Keratinocyte (primary cell): ENCODE results near the gene INPP5K.

Experiments
- CTCF ChIP-seq, 3 experiments: IDR thresholded peaks in 1 of 3; conservative IDR thresholded peaks in 1 of 3; optimal IDR thresholded peaks in 1 of 3; 2 replicates in 2 of 3; 3 replicates in 1 of 3; pipeline versions ENCODE3 to v1.5.1; 2011; ENCODE audit warnings: low read length in 3 of 3, mild to moderate bottlenecking in 3 of 3, moderate library complexity in 2 of 3, control low read depth in 1 of 3, inconsistent platforms in 1 of 3; ENCODE audit not compliant: insufficient read depth in 2 of 3; ENCODE audit errors: extremely low read depth in 1 of 3
- EZH2 ChIP-seq: IDR thresholded peaks from one replicate; pipeline ENCODE4 v1.6.1; 2012; ENCODE audit warnings: inconsistent platforms, mild to moderate bottlenecking, low read length, moderate library complexity

- no peak for TF ChIP-seq CTCF (optimal IDR thresholded peaks at IDR 0.05 in 1 of 3, IDR thresholded peaks at IDR 0.05 in 1 of 3, conservative IDR thresholded peaks at IDR 0.05 in 1 of 3; ENCODE audit: extremely low read depth in 1 of 3, insufficient read depth in 2 of 3, low read length in 3 of 3)
- no peak for TF ChIP-seq EZH2
Measured at GRCh38 chr17:1484060-1484535, 32.3 kb downstream of the INPP5K start.
